ENCODE results near the gene CCDC93.

DNA sequence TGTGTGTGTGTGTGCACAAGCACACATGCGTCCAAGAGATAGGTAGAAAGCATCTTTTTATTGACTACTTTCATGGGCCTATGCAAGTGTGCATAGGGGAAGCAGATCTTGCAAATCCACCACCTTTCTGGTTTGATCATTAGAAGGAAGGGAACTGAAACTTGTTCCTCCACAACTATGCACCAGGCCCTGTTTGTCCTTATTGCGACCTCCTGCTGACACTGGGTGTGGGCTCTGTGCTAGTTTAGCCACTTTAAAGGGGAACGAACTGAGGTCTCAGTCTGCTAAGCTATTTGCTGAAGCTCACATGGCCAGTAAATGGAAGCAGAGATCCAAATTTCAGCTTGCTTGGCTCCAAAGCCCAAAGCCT, 42.3 kb upstream of the CCDC93 start:
- TF ChIP-seq, protein P1, sequence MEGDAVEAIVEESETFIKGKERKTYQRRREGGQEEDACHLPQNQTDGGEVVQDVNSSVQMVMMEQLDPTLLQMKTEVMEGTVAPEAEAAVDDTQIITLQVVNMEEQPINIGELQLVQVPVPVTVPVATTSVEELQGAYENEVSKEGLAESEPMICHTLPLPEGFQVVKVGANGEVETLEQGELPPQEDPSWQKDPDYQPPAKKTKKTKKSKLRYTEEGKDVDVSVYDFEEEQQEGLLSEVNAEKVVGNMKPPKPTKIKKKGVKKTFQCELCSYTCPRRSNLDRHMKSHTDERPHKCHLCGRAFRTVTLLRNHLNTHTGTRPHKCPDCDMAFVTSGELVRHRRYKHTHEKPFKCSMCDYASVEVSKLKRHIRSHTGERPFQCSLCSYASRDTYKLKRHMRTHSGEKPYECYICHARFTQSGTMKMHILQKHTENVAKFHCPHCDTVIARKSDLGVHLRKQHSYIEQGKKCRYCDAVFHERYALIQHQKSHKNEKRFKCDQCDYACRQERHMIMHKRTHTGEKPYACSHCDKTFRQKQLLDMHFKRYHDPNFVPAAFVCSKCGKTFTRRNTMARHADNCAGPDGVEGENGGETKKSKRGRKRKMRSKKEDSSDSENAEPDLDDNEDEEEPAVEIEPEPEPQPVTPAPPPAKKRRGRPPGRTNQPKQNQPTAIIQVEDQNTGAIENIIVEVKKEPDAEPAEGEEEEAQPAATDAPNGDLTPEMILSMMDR (IDR thresholded peaks at IDR 0.05): no peak
- TF ChIP-seq POLR2AphosphoS5 (IDR thresholded peaks at IDR 0.05): no peak
- TF ChIP-seq POLR2A (IDR thresholded peaks at IDR 0.05; ENCODE audit: low read depth): no peak
- TF ChIP-seq EP300 (IDR thresholded peaks at IDR 0.05): no peak

All from esophagus muscularis mucosa (tissue), 4 donors.